Endothelial cell of umbilical vein (primary cell): ENCODE measurements around the gene GTPBP4.

Experiments used
- CTCF ChIP-seq, 2 donors: IDR thresholded peaks; 1 replicate in 1 of 2; 2 replicates in 1 of 2; pipeline ENCODE4 v1.5.1; 2011; ENCODE audit warnings: low read length in 2 of 2, mild to moderate bottlenecking in 2 of 2, moderate library complexity in 2 of 2, control low read depth in 1 of 2, inconsistent platforms in 1 of 2, low read depth in 1 of 2; ENCODE audit not compliant: insufficient read depth in 1 of 2; ENCODE audit errors: extremely low read depth in 1 of 2
- EZH2 ChIP-seq: IDR thresholded peaks from 2 replicates; pipeline ENCODE4 v1.6.1; 2012; ENCODE audit warnings: borderline replicate concordance, low read depth, mild to moderate bottlenecking, moderate library complexity, low read length, inconsistent platforms; ENCODE audit not compliant: severe bottlenecking
- FOS ChIP-seq: IDR thresholded peaks from 2 replicates; pipeline ENCODE4 v1.6.1; 2011; ENCODE audit warnings: mild to moderate bottlenecking, low read length, moderate library complexity, borderline replicate concordance; ENCODE audit not compliant: insufficient read depth
- GATA2 ChIP-seq: IDR thresholded peaks from 2 replicates; pipeline ENCODE4 v1.7.0; 2011; ENCODE audit warnings: low read depth, mild to moderate bottlenecking, moderate library complexity, mixed read lengths, low read length; ENCODE audit not compliant: insufficient read length, insufficient read depth
- JUN ChIP-seq: IDR thresholded peaks from 2 replicates; pipeline ENCODE4 v1.6.1; 2011; ENCODE audit warnings: borderline replicate concordance, low read depth; ENCODE audit not compliant: insufficient read length, insufficient read depth
- MAX ChIP-seq: IDR thresholded peaks from 2 replicates; pipeline ENCODE4 v1.6.1; 2011; ENCODE audit not compliant: insufficient read depth, insufficient read length
- MYC ChIP-seq: IDR thresholded peaks from one replicate; pipeline ENCODE4 v1.6.1; 2011; ENCODE audit warnings: mild to moderate bottlenecking, low read depth, low read length
- POLR2A ChIP-seq: IDR thresholded peaks from 2 replicates; pipeline ENCODE4 v1.6.1; 2012; ENCODE audit warnings: low read depth, mild to moderate bottlenecking, control low read depth, low read length
- POLR2AphosphoS5 ChIP-seq: IDR thresholded peaks from 2 replicates; pipeline ENCODE4 v1.6.1; 2012; ENCODE audit warnings: low read depth, mild to moderate bottlenecking, control low read depth, low read length, moderate library complexity; ENCODE audit not compliant: insufficient read depth

GRCh38 chr10:1044964-1045363 lies 56.7 kb downstream of the GTPBP4 start:
- no peak for TF ChIP-seq POLR2AphosphoS5
- no peak for TF ChIP-seq CTCF (IDR thresholded peaks at IDR 0.05; ENCODE audit: extremely low read depth in 1 of 2, insufficient read depth in 1 of 2, low read depth in 1 of 2, low read length in 2 of 2)
- TF ChIP-seq FOS, result no peak
- TF ChIP-seq POLR2A, result no peak
- no peak for TF ChIP-seq EZH2
- no peak for TF ChIP-seq MYC
- no peak for TF ChIP-seq MAX
- no peak for TF ChIP-seq GATA2
- TF ChIP-seq JUN, result no peak
